Omental fat pad (tissue), 4 donors: ENCODE measurements around the gene NAV2. TPM values are rescaled to one million over a fixed set of nuclear protein-coding genes. Genes with fewer than 3 reads are reported as not detected.

ENCODE experiments used
- ATAC-seq: fragments of 150-250 bp; one replicate; pipeline ENCODE4 v1.9.1; 2016; ENCODE audit warnings: mild to moderate bottlenecking, moderate library complexity; ENCODE audit not compliant: low FRiP score
- DNase-seq: peaks from one replicate; pipeline ENCODE4 v3.0.0-alpha.2; 2019; ENCODE audit warnings: low spot score
- CTCF ChIP-seq, 3 donors: fragments of 450-650 bp; IDR thresholded peaks; one replicate each; pipeline ENCODE4 v1.5.1; 2016 to 2017; ENCODE audit warnings: antibody characterized with exemption in 3 of 3, mild to moderate bottlenecking in 3 of 3, moderate library complexity in 2 of 3
- total RNA-seq, 4 donors: library from RNA; depleted of rRNA; stranded (reverse); fragments of >200 nt; gene quantifications; one replicate each; pipeline ENCODE4 v1.1.0, GENCODE V29; 2016

The NAV2 gene
- total RNA-seq, 4 donors from 2014 or later: 6.3 to 41.6 (median 13.0) TPM

- no peak for TF ChIP-seq CTCF (IDR thresholded peaks at IDR 0.05)
- DNase-seq (no peak), ATAC-seq (no peak)
Observed at GRCh38 chr11:19812710-19813109, 100.1 kb downstream of the NAV2 start.

GRCh38 chr11:19813158-19813879 lies 100.7 kb downstream of the NAV2 start:
- TF ChIP-seq CTCF (IDR thresholded peaks at IDR 0.05): no peak
- no peak for DNase-seq
- ATAC-seq: no peak

GRCh38 chr11:19814421-19814820 lies 101.8 kb downstream of the NAV2 start:
- no peak for TF ChIP-seq CTCF (IDR thresholded peaks at IDR 0.05)
- ATAC-seq: no peak
- no peak for DNase-seq

GRCh38 chr11:19816040-19816439 lies 103.4 kb downstream of the NAV2 start:
- no peak for TF ChIP-seq CTCF (IDR thresholded peaks at IDR 0.05)
- ATAC-seq (no peak), DNase-seq (no peak)

GRCh38 chr11:19816817-19817216 lies 104.2 kb downstream of the NAV2 start:
- DNase-seq: no peak
- TF ChIP-seq CTCF (IDR thresholded peaks at IDR 0.05): no peak
- ATAC-seq: no peak

GRCh38 chr11:19817265-19817851 lies 104.7 kb downstream of the NAV2 start:
- no peak for TF ChIP-seq CTCF (IDR thresholded peaks at IDR 0.05)
- DNase-seq (no peak), ATAC-seq (no peak)

GRCh38 chr11:19817870-19818269 lies 105.2 kb downstream of the NAV2 start:
- TF ChIP-seq CTCF (IDR thresholded peaks at IDR 0.05): no peak
- DNase-seq (no peak), ATAC-seq (no peak)
